ENCODE data around the gene EFHC1.

DNA sequence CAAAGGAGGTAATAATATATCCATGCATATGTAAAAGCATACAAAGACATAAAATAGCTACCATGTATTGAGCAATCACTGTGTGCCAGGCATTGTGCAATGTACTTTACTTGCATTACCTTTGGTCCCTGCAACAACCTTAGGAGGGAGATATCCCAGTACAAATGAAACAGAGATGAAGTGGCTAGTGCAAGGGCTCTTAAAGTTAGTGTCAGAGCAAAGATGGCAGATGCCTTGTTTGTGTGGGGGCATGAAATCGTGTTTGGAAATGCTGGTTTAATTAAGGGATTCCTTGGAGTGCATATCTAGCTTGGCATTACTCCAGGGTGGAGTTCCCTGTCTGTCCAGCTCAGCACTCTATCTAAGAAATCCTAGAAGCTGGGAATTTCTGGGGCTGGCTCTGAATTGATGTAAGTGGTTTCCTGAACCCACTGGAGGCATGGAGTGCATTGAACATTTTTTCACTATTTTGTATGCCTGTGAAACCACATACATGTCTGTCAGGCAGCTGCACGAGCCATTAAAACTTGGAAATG lies 48.4 kb upstream of the EFHC1 start:
- TF ChIP-seq, protein P1, sequence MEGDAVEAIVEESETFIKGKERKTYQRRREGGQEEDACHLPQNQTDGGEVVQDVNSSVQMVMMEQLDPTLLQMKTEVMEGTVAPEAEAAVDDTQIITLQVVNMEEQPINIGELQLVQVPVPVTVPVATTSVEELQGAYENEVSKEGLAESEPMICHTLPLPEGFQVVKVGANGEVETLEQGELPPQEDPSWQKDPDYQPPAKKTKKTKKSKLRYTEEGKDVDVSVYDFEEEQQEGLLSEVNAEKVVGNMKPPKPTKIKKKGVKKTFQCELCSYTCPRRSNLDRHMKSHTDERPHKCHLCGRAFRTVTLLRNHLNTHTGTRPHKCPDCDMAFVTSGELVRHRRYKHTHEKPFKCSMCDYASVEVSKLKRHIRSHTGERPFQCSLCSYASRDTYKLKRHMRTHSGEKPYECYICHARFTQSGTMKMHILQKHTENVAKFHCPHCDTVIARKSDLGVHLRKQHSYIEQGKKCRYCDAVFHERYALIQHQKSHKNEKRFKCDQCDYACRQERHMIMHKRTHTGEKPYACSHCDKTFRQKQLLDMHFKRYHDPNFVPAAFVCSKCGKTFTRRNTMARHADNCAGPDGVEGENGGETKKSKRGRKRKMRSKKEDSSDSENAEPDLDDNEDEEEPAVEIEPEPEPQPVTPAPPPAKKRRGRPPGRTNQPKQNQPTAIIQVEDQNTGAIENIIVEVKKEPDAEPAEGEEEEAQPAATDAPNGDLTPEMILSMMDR (IDR thresholded peaks at IDR 0.05; ENCODE audit: low read depth, low read length): no peak
- TF ChIP-seq POLR2A (IDR thresholded peaks at IDR 0.05; ENCODE audit: extremely low read depth, insufficient read length) (no peak), MYC (IDR thresholded peaks at IDR 0.05; ENCODE audit: low read depth, low read length) (no peak)

Data from NB4 (cell line).